Fibroblast of lung (primary cell): ENCODE data around the gene RAB8B. TPM values are rescaled to one million over a fixed set of nuclear protein-coding genes. Genes with fewer than 3 reads are reported as not detected.

Source experiments
- DNase-seq, 2 donors: peaks; one replicate each; pipeline versions ENCODE4 v3.0.0 to v3.0.0-alpha.2; 2010; ENCODE audit warnings: low read depth in 2 of 2
- H2AFZ ChIP-seq: 2 replicates; pipeline ENCODE4 v1.5.1; 2012; ENCODE audit warnings: low read length, control low read depth, inconsistent platforms
- H3K27ac ChIP-seq: 2 replicates; pipeline ENCODE4 v1.5.1; 2011; ENCODE audit warnings: low read length, control low read depth; ENCODE audit not compliant: insufficient read depth
- H3K27me3 ChIP-seq: 2 replicates; pipeline ENCODE4 v1.5.1; 2011; ENCODE audit warnings: mild to moderate bottlenecking, low read length; ENCODE audit not compliant: control insufficient read depth, insufficient read depth
- H3K36me3 ChIP-seq: 2 replicates; pipeline ENCODE4 v1.5.1; 2011; ENCODE audit warnings: low read length; ENCODE audit not compliant: control insufficient read depth, insufficient read depth
- H3K4me1 ChIP-seq: 2 replicates; pipeline ENCODE4 v1.5.1; 2011; ENCODE audit warnings: low read length; ENCODE audit not compliant: control insufficient read depth, insufficient read depth; ENCODE audit errors: extremely low read depth
- H3K4me2 ChIP-seq: 2 replicates; pipeline ENCODE4 v1.5.1; 2011; ENCODE audit warnings: low read length, control low read depth; ENCODE audit not compliant: insufficient read depth; ENCODE audit errors: extremely low read depth
- H3K4me3 ChIP-seq, 4 experiments: fragments of 200-600 bp in 1 of 4; sonication (generic) in 1 of 4; replicated peaks in 1 of 4; 2 replicates each; pipeline ENCODE4 v1.5.1; 2011 to 2016; ENCODE audit warnings: low read length in 4 of 4, low read depth in 3 of 4, mild to moderate bottlenecking in 3 of 4, control low read depth in 2 of 4, inconsistent platforms in 1 of 4, mixed read lengths in 1 of 4; ENCODE audit not compliant: insufficient read depth in 1 of 4; ENCODE audit errors: control extremely low read depth in 1 of 4
- H3K79me2 ChIP-seq: 2 replicates; pipeline ENCODE4 v1.5.1; 2012; ENCODE audit warnings: mild to moderate bottlenecking, low read length, inconsistent platforms; ENCODE audit not compliant: control insufficient read depth, insufficient read depth
- H3K9ac ChIP-seq: 2 replicates; pipeline ENCODE4 v1.5.1; 2011; ENCODE audit warnings: mild to moderate bottlenecking, low read length, control low read depth; ENCODE audit not compliant: insufficient read depth
- H3K9me3 ChIP-seq: 2 replicates; pipeline ENCODE4 v1.5.1; 2012; ENCODE audit warnings: low read depth, low read length; ENCODE audit not compliant: control insufficient read depth, insufficient read depth
- H4K20me1 ChIP-seq: 2 replicates; pipeline ENCODE4 v1.5.1; 2011; ENCODE audit warnings: low read length; ENCODE audit not compliant: control insufficient read depth, insufficient read depth; ENCODE audit errors: extremely low read depth
- EZH2 ChIP-seq: IDR thresholded peaks from 2 replicates; pipeline ENCODE4 v1.5.1; 2012; ENCODE audit warnings: low read length, control low read depth, mild to moderate bottlenecking; ENCODE audit errors: missing control alignments
- polyA plus RNA-seq, 2 donors: library from polyadenylated mRNA; depleted of rRNA in 1 of 2; stranded (reverse) in 1 of 2; unstranded in 1 of 2; fragments of >200 nt; gene quantifications; 2 replicates each; pipeline ENCODE4 v1.2.1, GENCODE V29; 2011 to 2012; ENCODE audit warnings: missing spikeins in 1 of 2
- total RNA-seq: library from RNA; depleted of rRNA; stranded (reverse); fragments of >200 nt; gene quantifications from 2 replicates; pipeline ENCODE4 v1.2.1, GENCODE V29; 2014
- TF ChIP-seq, protein P1 (sequence below), 2 donors: IDR thresholded peaks in 1 of 2; conservative IDR thresholded peaks in 1 of 2; 1 replicate in 1 of 2; 2 replicates in 1 of 2; pipeline ENCODE4 v1.5.1; 2011 to 2012; ENCODE audit warnings: low read length in 2 of 2, control low read depth in 1 of 2, inconsistent platforms in 1 of 2, low read depth in 1 of 2, mild to moderate bottlenecking in 1 of 2

Gene RAB8B
- total and polyA plus RNA-seq, 2 donors (not counting 1 experiment from before 2014, with no cell fraction given): 107 to 111 TPM

GRCh38 chr15:63292241-63292640 lies 102.8 kb downstream of the RAB8B start:
- Histone ChIP-seq H4K20me1 (no peaks in the 10 kb centered on the region), H3K27ac (no peak overlapping the region), H3K36me3 (peaks cover 3% of the 10 kb centered on the region), H2AFZ (no peak overlapping the region), H3K4me2 (no peak overlapping the region), H3K27me3 (no peaks in the 10 kb centered on the region), H3K4me3 (no peak overlapping the region), H3K4me1 (peaks cover 4% of the 10 kb centered on the region), H3K79me2 (no peaks in the 10 kb centered on the region), H3K9me3 (no peaks in the 10 kb centered on the region), H3K9ac (no peak overlapping the region)
- TF ChIP-seq, protein P1, sequence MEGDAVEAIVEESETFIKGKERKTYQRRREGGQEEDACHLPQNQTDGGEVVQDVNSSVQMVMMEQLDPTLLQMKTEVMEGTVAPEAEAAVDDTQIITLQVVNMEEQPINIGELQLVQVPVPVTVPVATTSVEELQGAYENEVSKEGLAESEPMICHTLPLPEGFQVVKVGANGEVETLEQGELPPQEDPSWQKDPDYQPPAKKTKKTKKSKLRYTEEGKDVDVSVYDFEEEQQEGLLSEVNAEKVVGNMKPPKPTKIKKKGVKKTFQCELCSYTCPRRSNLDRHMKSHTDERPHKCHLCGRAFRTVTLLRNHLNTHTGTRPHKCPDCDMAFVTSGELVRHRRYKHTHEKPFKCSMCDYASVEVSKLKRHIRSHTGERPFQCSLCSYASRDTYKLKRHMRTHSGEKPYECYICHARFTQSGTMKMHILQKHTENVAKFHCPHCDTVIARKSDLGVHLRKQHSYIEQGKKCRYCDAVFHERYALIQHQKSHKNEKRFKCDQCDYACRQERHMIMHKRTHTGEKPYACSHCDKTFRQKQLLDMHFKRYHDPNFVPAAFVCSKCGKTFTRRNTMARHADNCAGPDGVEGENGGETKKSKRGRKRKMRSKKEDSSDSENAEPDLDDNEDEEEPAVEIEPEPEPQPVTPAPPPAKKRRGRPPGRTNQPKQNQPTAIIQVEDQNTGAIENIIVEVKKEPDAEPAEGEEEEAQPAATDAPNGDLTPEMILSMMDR (conservative IDR thresholded peaks at IDR 0.05 in 1 of 2, IDR thresholded peaks at IDR 0.05 in 1 of 2; ENCODE audit: low read depth in 1 of 2, low read length in 2 of 2): no peak
- no peak for TF ChIP-seq EZH2
- DNase-seq: no peak

GRCh38 chr15:63292771-63293170 lies 103.4 kb downstream of the RAB8B start:
- peak in 1 of 2 donors; percentile 17 for DNase-seq
- no peak overlapping the region for H3K4me2 ChIP-seq
- no peak overlapping the region for H3K27ac ChIP-seq

GRCh38 chr15:63294359-63294758 lies 105.0 kb downstream of the RAB8B start:
- Histone ChIP-seq H3K4me1 (peaks cover 4% of the 10 kb centered on the region), H3K36me3 (peaks cover 3% of the 10 kb centered on the region), H3K27me3 (no peaks in the 10 kb centered on the region), H3K4me2 (no peak overlapping the region), H3K4me3 (no peak overlapping the region), H3K9ac (no peak overlapping the region), H3K9me3 (no peaks in the 10 kb centered on the region), H2AFZ (no peak overlapping the region), H4K20me1 (no peaks in the 10 kb centered on the region), H3K27ac (no peak overlapping the region), H3K79me2 (no peaks in the 10 kb centered on the region)
- TF ChIP-seq EZH2: no peak
- TF ChIP-seq, protein P1 (conservative IDR thresholded peaks at IDR 0.05 in 1 of 2, IDR thresholded peaks at IDR 0.05 in 1 of 2; ENCODE audit: low read depth in 1 of 2, low read length in 2 of 2): no peak
- DNase-seq: no peak

More at GRCh38 chr15:63292771-63293170, 103.4 kb downstream of the RAB8B start:
- Histone ChIP-seq H3K4me1 (peaks cover 4% of the 10 kb centered on the region), H2AFZ (no peak overlapping the region), H3K4me3 (no peak overlapping the region), H3K79me2 (no peaks in the 10 kb centered on the region), H4K20me1 (no peaks in the 10 kb centered on the region), H3K9ac (no peak overlapping the region), H3K36me3 (peaks cover 3% of the 10 kb centered on the region), H3K9me3 (no peaks in the 10 kb centered on the region), H3K27me3 (no peaks in the 10 kb centered on the region)
- TF ChIP-seq, protein P1 (conservative IDR thresholded peaks at IDR 0.05 in 1 of 2, IDR thresholded peaks at IDR 0.05 in 1 of 2; ENCODE audit: low read depth in 1 of 2, low read length in 2 of 2): no peak
- no peak for TF ChIP-seq EZH2
